Measurements from ENCODE around the gene OR2AT4.

The OR2AT4 gene

GRCh38 chr11:75096456-75097172 is at the start of gene OR2AT4:
Gene OR2AT4, minus strand, starts transcription at chr11:75096876.
- no peak for DNase-seq (ENCODE audit: low read depth)
- no peak for TF ChIP-seq CTCF (IDR thresholded peaks at IDR 0.05; ENCODE audit: low read length, missing control alignments)

GRCh38 chr11:75145972-75146519 is 49.4 kb upstream of the OR2AT4 start:
- no peak for TF ChIP-seq CTCF (IDR thresholded peaks at IDR 0.05; ENCODE audit: low read length, missing control alignments)
- H3K4me3 ChIP-seq (replicated peaks; ENCODE audit: low read depth, low read length) = no peak overlapping the region
- DNase-seq (ENCODE audit: low read depth) = no peak

More at GRCh38 chr11:75096456-75097172, at the start of gene OR2AT4:
- no peak within 1 kb of the TSS for H3K4me3 ChIP-seq (replicated peaks; ENCODE audit: low read depth, low read length)

- H3K4me3 ChIP-seq (replicated peaks; ENCODE audit: low read depth, low read length) = no peak overlapping the region
- no peak for DNase-seq (ENCODE audit: low read depth)
- no peak for TF ChIP-seq CTCF (IDR thresholded peaks at IDR 0.05; ENCODE audit: low read length, missing control alignments)
Measured at GRCh38 chr11:75145196-75145971, 48.7 kb upstream of the OR2AT4 start.

- TF ChIP-seq CTCF (IDR thresholded peaks at IDR 0.05; ENCODE audit: low read length, missing control alignments) = no peak
- no peak for DNase-seq (ENCODE audit: low read depth)
- no peak overlapping the region for H3K4me3 ChIP-seq (replicated peaks; ENCODE audit: low read depth, low read length)
Measured at GRCh38 chr11:75144716-75145014, 48.0 kb upstream of the OR2AT4 start.

GRCh38 chr11:75143420-75143731 is 46.7 kb upstream of the OR2AT4 start:
- no peak for TF ChIP-seq CTCF (IDR thresholded peaks at IDR 0.05; ENCODE audit: low read length, missing control alignments)
- no peak for DNase-seq (ENCODE audit: low read depth)
- H3K4me3 ChIP-seq (replicated peaks; ENCODE audit: low read depth, low read length) = no peak overlapping the region

- peak; percentile 94 for DNase-seq (ENCODE audit: low read depth)
- no peak for TF ChIP-seq CTCF (IDR thresholded peaks at IDR 0.05; ENCODE audit: low read length, missing control alignments)
- H3K4me3 ChIP-seq (replicated peaks; ENCODE audit: low read depth, low read length) = no peak overlapping the region
Measured at GRCh38 chr11:75142714-75143419, 46.2 kb upstream of the OR2AT4 start.

Measured in fibroblast of pulmonary artery (primary cell).